ENCODE results near the gene VPS51.
A peak's percentile ranks its signal among the peaks of the same experiment; 100 is the strongest.

The VPS51 gene

DNA sequence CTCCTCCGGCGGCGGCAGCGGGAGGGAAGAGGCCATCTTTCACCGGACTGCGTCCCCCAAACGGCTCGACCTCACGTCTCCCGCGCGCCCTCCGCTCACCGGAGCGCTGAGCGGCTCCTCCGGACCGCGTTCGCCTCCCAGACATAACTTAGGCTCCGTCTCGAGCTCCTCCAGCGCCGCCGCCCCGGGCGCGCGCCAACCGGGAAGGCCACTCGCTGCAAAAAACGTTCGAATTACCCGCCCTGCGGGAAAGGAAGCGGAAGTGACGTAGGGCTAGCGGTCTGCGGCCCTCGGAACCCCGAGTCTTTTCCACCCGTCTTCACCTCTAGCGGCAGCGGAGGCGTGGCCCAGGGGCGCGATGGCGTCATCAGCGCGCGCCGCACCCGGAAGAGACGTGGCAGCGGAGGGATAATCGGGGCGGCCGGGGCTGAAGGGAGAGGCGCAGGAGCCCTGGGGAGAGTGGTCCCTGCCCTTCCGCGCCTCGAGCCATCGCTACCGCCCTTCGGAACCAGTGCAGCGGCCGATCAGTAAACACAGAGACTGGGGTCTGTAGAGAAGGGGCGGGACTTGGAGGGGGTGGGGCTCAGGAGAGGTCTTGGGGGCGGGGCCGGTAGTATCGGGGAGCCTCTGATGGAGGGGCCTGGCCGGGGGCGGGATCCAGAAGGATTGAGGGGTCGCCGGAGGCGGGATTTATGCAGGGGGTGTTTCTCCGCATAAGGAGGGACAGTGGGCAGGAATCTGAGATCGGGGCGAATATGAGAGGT lies 12.0 kb upstream of the VPS51 start, which contains the start of the genes CDCA5 and ZFPL1:
Gene CDCA5 (minus strand): TSS at position 207 of the 764 bp plus-strand sequence. CDS start 62 bp downstream, at position 145.
Gene ZFPL1 (plus strand): TSS at position 389 of the 764 bp plus-strand sequence. CDS start 477 bp downstream, outside the sequence.
- TF ChIP-seq, protein P1, sequence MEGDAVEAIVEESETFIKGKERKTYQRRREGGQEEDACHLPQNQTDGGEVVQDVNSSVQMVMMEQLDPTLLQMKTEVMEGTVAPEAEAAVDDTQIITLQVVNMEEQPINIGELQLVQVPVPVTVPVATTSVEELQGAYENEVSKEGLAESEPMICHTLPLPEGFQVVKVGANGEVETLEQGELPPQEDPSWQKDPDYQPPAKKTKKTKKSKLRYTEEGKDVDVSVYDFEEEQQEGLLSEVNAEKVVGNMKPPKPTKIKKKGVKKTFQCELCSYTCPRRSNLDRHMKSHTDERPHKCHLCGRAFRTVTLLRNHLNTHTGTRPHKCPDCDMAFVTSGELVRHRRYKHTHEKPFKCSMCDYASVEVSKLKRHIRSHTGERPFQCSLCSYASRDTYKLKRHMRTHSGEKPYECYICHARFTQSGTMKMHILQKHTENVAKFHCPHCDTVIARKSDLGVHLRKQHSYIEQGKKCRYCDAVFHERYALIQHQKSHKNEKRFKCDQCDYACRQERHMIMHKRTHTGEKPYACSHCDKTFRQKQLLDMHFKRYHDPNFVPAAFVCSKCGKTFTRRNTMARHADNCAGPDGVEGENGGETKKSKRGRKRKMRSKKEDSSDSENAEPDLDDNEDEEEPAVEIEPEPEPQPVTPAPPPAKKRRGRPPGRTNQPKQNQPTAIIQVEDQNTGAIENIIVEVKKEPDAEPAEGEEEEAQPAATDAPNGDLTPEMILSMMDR (IDR thresholded peaks at IDR 0.05; ENCODE audit: low read depth, low read length), result no peak
- DNase-seq (ENCODE audit: low read depth in 2 of 2), result peak; percentile 96 to 97
- peak within 1 kb of the TSS; percentile 81 to 91 for H3K4me3 ChIP-seq (replicated peaks in 1 of 2; ENCODE audit: low read depth in 2 of 2, low read length in 2 of 2)

GRCh38 chr11:65084598-65085375 lies 11.2 kb upstream of the VPS51 start:
- DNase-seq (ENCODE audit: low read depth in 2 of 2), result no peak
- peak overlapping the region; percentile 81 to 91 for H3K4me3 ChIP-seq (replicated peaks in 1 of 2; ENCODE audit: low read depth in 2 of 2, low read length in 2 of 2)
- TF ChIP-seq, protein P1 (IDR thresholded peaks at IDR 0.05; ENCODE audit: low read depth, low read length), result no peak

DNA sequence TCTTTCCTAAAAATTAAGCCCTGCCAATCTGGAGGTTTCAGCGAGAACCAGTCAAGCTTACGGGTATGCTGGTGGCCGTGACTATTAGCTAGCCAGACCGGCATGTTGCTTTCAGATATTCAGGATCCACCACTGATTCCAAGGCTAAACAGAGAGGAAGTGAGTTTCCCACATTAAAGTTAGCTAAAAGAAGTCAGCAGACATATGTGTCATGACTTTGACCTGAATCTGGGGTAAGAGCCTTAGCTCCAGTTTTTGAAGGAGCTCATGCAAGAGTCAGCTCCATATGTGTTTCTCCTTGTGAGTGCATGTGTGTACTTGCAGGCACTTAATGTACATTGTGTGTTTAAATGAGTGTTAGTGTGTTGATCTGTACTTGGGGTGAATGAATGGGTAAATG lies 10.6 kb upstream of the VPS51 start:
- no peak for DNase-seq (ENCODE audit: low read depth in 2 of 2)
- H3K4me3 ChIP-seq (replicated peaks in 1 of 2; ENCODE audit: low read depth in 2 of 2, low read length in 2 of 2), result no peak overlapping the region
- TF ChIP-seq, protein P1 (IDR thresholded peaks at IDR 0.05; ENCODE audit: low read depth, low read length), result no peak

- no peak overlapping the region for H3K4me3 ChIP-seq (replicated peaks in 1 of 2; ENCODE audit: low read depth in 2 of 2, low read length in 2 of 2)
- DNase-seq (ENCODE audit: low read depth in 2 of 2), result no peak
- TF ChIP-seq, protein P1 (IDR thresholded peaks at IDR 0.05; ENCODE audit: low read depth, low read length), result no peak
Measured at GRCh38 chr11:65086809-65087208, 9.2 kb upstream of the VPS51 start.

- DNase-seq (ENCODE audit: low read depth in 2 of 2), result no peak
- no peak overlapping the region for H3K4me3 ChIP-seq (replicated peaks in 1 of 2; ENCODE audit: low read depth in 2 of 2, low read length in 2 of 2)
- TF ChIP-seq, protein P1 (IDR thresholded peaks at IDR 0.05; ENCODE audit: low read depth, low read length), result no peak
Measured at GRCh38 chr11:65087216-65087615, 8.8 kb upstream of the VPS51 start.

- H3K4me3 ChIP-seq (replicated peaks in 1 of 2; ENCODE audit: low read depth in 2 of 2, low read length in 2 of 2), result no peak overlapping the region
- TF ChIP-seq, protein P1 (IDR thresholded peaks at IDR 0.05; ENCODE audit: low read depth, low read length), result no peak
- DNase-seq (ENCODE audit: low read depth in 2 of 2), result no peak
Measured at GRCh38 chr11:65087827-65088226, 8.2 kb upstream of the VPS51 start.

Data from cardiac fibroblast (primary cell).